Skin of body (tissue), 2 donors: Measurements from ENCODE around the gene PTH2. TPM values are rescaled to one million over a fixed set of nuclear protein-coding genes. Genes with fewer than 3 reads are reported as not detected.
"Not testable (repeated sequence)": the region's sequence is repeated elsewhere in the genome, so short reads cannot be mapped to it uniquely, and the experiment has no call there.

ENCODE experiments used
- DNase-seq: peaks from one replicate; lab custom pipeline; 2025; lab: John Stamatoyannopoulos, UW
- total RNA-seq: library from RNA; depleted of rRNA; stranded (reverse); fragments of >200 nt; gene quantifications from one replicate; pipeline ENCODE4 v1.2.3, GENCODE V29; 2014

PTH2 gene
- total RNA-seq, 1 donor from 2014 or later: not detected

GRCh38 chr19:49448432-49448786 is 25.2 kb upstream of the PTH2 start:
- DNase-seq: no peak

GRCh38 chr19:49447485-49448431 is 24.5 kb upstream of the PTH2 start:
- DNase-seq: no peak

- no peak for DNase-seq
Measured at GRCh38 chr19:49445997-49446396, 22.8 kb upstream of the PTH2 start.

GRCh38 chr19:49444100-49444700 is 21.0 kb upstream of the PTH2 start:
- DNase-seq: not testable (repeated sequence)

GRCh38 chr19:49443366-49444099 is 20.3 kb upstream of the PTH2 start:
- DNase-seq: peak; percentile 97

- DNase-seq: peak; percentile 85
Measured at GRCh38 chr19:49442771-49443365, 19.6 kb upstream of the PTH2 start.

GRCh38 chr19:49442354-49442753 is 19.1 kb upstream of the PTH2 start:
- no peak for DNase-seq

- no peak for DNase-seq
Measured at GRCh38 chr19:49441960-49442350, 18.7 kb upstream of the PTH2 start.

GRCh38 chr19:49441210-49441959 is 18.1 kb upstream of the PTH2 start, which contains the start of gene SLC17A7:
TSS of gene SLC17A7 (minus strand) at chr19:49441527. CDS start at chr19:49441379, 148 bp downstream.
- no peak for DNase-seq

- DNase-seq: no peak
Measured at GRCh38 chr19:49440439-49441209, 17.4 kb upstream of the PTH2 start.

GRCh38 chr19:49439836-49440235 is 16.6 kb upstream of the PTH2 start:
- no peak for DNase-seq

- no peak for DNase-seq
Measured at GRCh38 chr19:49438261-49438660, 15.0 kb upstream of the PTH2 start.

- no peak for DNase-seq
Measured at GRCh38 chr19:49437231-49437630, 14.0 kb upstream of the PTH2 start.

GRCh38 chr19:49436381-49437017 is 13.3 kb upstream of the PTH2 start:
- DNase-seq: no peak

GRCh38 chr19:49435670-49436069 is 12.4 kb upstream of the PTH2 start:
- no peak for DNase-seq

- no peak for DNase-seq
Measured at GRCh38 chr19:49434907-49435583, 11.8 kb upstream of the PTH2 start.

- DNase-seq: no peak
Measured at GRCh38 chr19:49433240-49433901, 10.1 kb upstream of the PTH2 start.
